Measurements from ENCODE around the gene PRM2. TPM values are rescaled to one million over a fixed set of nuclear protein-coding genes. Genes with fewer than 3 reads are reported as not detected.

The PRM2 gene
- polyA plus RNA-seq, 1 experiment: not detected

DNA sequence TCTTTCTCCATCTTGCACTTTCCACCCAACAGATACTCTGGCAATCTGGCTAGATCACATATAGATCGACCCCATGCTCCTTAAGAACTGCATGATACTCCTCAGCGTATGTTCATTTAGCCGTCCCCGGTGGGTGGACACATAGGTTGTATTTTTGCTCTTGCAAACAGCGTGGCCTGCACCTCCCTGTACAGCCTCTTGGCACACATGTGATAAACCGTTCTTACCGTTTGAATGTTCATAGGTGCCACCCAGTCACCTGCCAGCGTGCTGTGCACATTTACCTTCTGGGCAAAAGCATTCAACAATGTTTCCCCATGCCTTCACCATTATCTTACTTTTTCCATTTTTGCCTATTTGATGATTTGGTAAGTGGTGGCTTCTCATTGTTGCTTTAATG, 13.4 kb downstream of the PRM2 start:
- ChIA-PET CTCF (no interaction called here), POLR2A (no interaction called here)
- peaks cover 8% of the 10 kb centered on the region for H3K27me3 ChIP-seq (ENCODE audit: control insufficient read depth, insufficient read depth, low read length)
- TF ChIP-seq CTCF (IDR thresholded peaks at IDR 0.05; ENCODE audit: low read depth, low read length): no peak
- DNase-seq (ENCODE audit: low read depth, low spot score): no peak
- no peak overlapping the region for H3K27ac ChIP-seq (ENCODE audit: low read depth, low read length)
- H3K9me3 ChIP-seq (ENCODE audit: control insufficient read depth, insufficient read depth, low read length): no peaks in the 10 kb centered on the region
- H3K4me3 ChIP-seq (ENCODE audit: low read depth, low read length): no peak overlapping the region

DNA sequence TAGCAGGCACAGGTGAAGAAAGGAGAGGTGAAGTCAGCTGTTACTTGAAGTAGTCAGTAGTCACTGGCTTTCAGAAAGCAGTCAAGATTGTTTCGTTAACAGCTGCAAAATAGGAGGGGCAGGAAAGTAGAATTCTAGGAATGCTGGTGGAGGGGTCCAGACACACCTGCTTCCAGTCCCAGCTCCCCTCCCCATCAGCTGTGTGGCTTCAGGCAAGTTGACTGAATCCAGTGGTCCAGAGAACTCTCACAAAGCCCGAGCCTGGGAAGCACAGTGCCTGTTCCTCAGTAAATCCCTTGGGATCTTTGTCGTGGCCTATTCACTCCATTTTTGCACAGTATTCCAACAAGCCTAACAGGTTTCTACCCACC, 15.7 kb downstream of the PRM2 start:
- no peak for DNase-seq (ENCODE audit: low read depth, low spot score)
- H3K27ac ChIP-seq (ENCODE audit: low read depth, low read length): no peak overlapping the region
- no peak overlapping the region for H3K4me3 ChIP-seq (ENCODE audit: low read depth, low read length)
- TF ChIP-seq CTCF (IDR thresholded peaks at IDR 0.05; ENCODE audit: low read depth, low read length): no peak
- CTCF ChIA-PET: no interaction called here
- POLR2A ChIA-PET: no interaction called here
- peaks cover 7% of the 10 kb centered on the region for H3K27me3 ChIP-seq (ENCODE audit: control insufficient read depth, insufficient read depth, low read length)
- H3K9me3 ChIP-seq (ENCODE audit: control insufficient read depth, insufficient read depth, low read length): no peaks in the 10 kb centered on the region

DNA sequence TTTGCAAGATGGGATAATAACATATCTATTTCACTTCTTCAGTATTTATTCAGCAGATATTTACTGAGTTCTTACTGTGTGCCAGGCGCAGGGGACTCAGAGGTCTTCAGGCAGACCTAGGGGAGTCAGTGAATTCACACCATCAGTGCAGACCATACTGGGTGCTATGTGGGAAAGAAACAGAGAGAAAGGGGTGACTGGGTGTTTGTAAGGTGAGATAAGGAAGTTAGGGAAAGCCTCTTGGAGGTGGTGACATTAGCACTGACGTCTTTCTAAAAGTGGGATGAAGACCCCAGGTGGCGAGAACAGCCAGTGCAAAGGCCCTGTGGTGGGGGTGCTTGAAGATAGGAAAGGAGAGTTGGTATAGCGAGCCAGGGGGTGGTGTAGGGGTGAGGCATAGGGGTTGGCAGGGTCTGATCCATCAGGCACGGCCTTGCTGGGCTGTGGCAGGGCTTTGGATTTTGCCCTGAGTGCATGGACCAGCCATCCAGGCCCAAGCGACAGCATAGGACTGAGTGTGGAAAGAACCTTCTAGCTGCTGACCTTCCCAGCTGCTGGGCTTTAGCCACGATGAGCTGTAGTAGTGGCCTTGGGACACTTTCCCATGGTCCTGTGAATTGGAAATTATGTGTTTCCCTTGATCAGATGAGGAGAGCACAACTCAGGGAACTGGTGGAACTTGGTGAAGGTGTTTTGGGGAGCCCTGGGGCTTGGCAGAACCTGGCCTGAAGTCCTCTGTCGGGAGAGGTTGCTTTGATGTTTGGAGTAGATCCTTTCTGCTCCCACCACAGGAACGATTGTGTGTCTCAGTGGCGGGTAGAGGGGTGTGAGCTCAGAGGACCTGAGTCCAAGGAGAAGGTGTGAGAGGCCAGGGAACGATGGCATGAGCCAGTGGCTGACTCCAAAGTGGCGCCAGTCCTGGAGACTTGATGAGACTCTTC, 16.4 kb downstream of the PRM2 start:
- TF ChIP-seq CTCF (IDR thresholded peaks at IDR 0.05; ENCODE audit: low read depth, low read length): no peak
- H3K4me3 ChIP-seq (ENCODE audit: low read depth, low read length): no peak overlapping the region
- CTCF ChIA-PET: interaction anchor here (1.4 to 6.2 kb wide), 4 partner anchors 93 to 297 kb away, joined by 8 to 92 read pairs (median 49); no protein-coding TSS in a partner anchor
- no peaks in the 10 kb centered on the region for H3K9me3 ChIP-seq (ENCODE audit: control insufficient read depth, insufficient read depth, low read length)
- no peak overlapping the region for H3K27ac ChIP-seq (ENCODE audit: low read depth, low read length)
- POLR2A ChIA-PET: no interaction called here
- no peak for DNase-seq (ENCODE audit: low read depth, low spot score)
- H3K27me3 ChIP-seq (ENCODE audit: control insufficient read depth, insufficient read depth, low read length): peaks cover 2% of the 10 kb centered on the region

GRCh38 chr16:11258553-11259492, 17.5 kb downstream of the PRM2 start:
- H3K4me3 ChIP-seq (ENCODE audit: low read depth, low read length): no peak overlapping the region
- peaks cover 2% of the 10 kb centered on the region for H3K27me3 ChIP-seq (ENCODE audit: control insufficient read depth, insufficient read depth, low read length)
- H3K9me3 ChIP-seq (ENCODE audit: control insufficient read depth, insufficient read depth, low read length): no peaks in the 10 kb centered on the region; the same call in 1 of the 2 replicates
- no peak for TF ChIP-seq CTCF (IDR thresholded peaks at IDR 0.05; ENCODE audit: low read depth, low read length)
- no peak overlapping the region for H3K27ac ChIP-seq (ENCODE audit: low read depth, low read length)
- ChIA-PET CTCF (interaction anchor here (0.6 to 6.2 kb wide), 9 partner anchors 8 to 296 kb away, joined by 3 to 92 read pairs (median 8); partner anchors contain the start of genes PRM3 and TNP2), POLR2A (no interaction called here)
- DNase-seq (ENCODE audit: low read depth, low spot score): no peak

All from AG04450 (cell line).